Testis (tissue), 3 donors: Measurements from ENCODE around the gene PSMC5. TPM values are rescaled to one million over a fixed set of nuclear protein-coding genes. Genes with fewer than 3 reads are reported as not detected.
A peak's percentile ranks its signal among the peaks of the same experiment; 100 is the strongest.

ENCODE experiments used
- DNase-seq: peaks from one replicate; pipeline ENCODE4 v3.0.0-alpha.2; 2019
- H3K27ac ChIP-seq, 2 donors: fragments of 200-600 bp; sonication (generic); one replicate each; pipeline ENCODE4 v1.5.1; 2019
- H3K27me3 ChIP-seq: fragments of 200-600 bp; sonication (generic); one replicate; pipeline ENCODE4 v1.5.1; 2019
- H3K36me3 ChIP-seq: fragments of 200-600 bp; sonication (generic); one replicate; pipeline ENCODE4 v1.5.1; 2017; ENCODE audit warnings: low read depth; ENCODE audit errors: missing control alignments
- H3K4me1 ChIP-seq: fragments of 200-600 bp; sonication (generic); one replicate; pipeline ENCODE4 v1.5.1; 2019
- H3K4me3 ChIP-seq, 2 donors: fragments of 200-600 bp; sonication (generic); one replicate each; pipeline ENCODE4 v1.5.1; 2017 to 2019
- H3K9me3 ChIP-seq: fragments of 200-600 bp; sonication (generic); one replicate; pipeline ENCODE4 v1.5.1; 2017
- CTCF ChIP-seq, 3 experiments: fragments of 450-650 bp in 2 of 3; fragments of 200-600 bp in 1 of 3; sonication (generic) in 1 of 3; IDR thresholded peaks; one replicate each; pipeline ENCODE4 v1.5.1; 2016 to 2019; ENCODE audit warnings: antibody characterized with exemption in 3 of 3, mild to moderate bottlenecking in 2 of 3, moderate library complexity in 1 of 3
- POLR2A ChIP-seq: fragments of 450-650 bp; IDR thresholded peaks from one replicate; pipeline ENCODE4 v1.6.1; 2017; ENCODE audit warnings: antibody characterized with exemption, mild to moderate bottlenecking, moderate library complexity
- WGBS, 2 donors: methylation state at CpG; one replicate each; pipeline ENCODE4 v1.1.5; 2018; 5-methylcytosine and 5-hydroxymethylcytosine counted together
- intact Hi-C: fragments of 100-400 bp; cut with DNase I; formaldehyde crosslinking; loops from one replicate; pipeline ENCODE4 v1.15.1; 2023; ENCODE audit warnings: low total_unique reads
- polyA plus RNA-seq: library from polyadenylated mRNA; stranded (reverse); fragments of 350-450 nt; fragmentation: Illumina TruSeq; extraction: RNeasy Lipid Tissue Mini Kit (QIAGEN cat#74804); gene quantifications from one replicate; pipeline ENCODE4 v1.2.3, GENCODE V29; 2014; ENCODE audit warnings: low read depth, low replicate concordance; ENCODE audit not compliant: insufficient read depth
- total RNA-seq, 2 donors: library from RNA; depleted of rRNA; stranded (reverse); fragments of >200 nt; gene quantifications; one replicate each; pipeline ENCODE4 v1.2.3, GENCODE V29; 2016

The PSMC5 gene
- total and polyA plus RNA-seq, 3 donors from 2014 or later, result 121 to 269 (median 145) TPM

- H3K9me3 ChIP-seq, result no peaks in the 10 kb centered on the region
- intact Hi-C loops, result no loop called here
- peaks cover 43% of the 10 kb centered on the region for H3K4me1 ChIP-seq
- H3K4me3 ChIP-seq, result no peak overlapping the region
- WGBS, 2 donors, result 67 to 75% methylated on average over 3 to 5 of the region's 5 CpGs
- TF ChIP-seq POLR2A, result no peak
- no peak for TF ChIP-seq CTCF (IDR thresholded peaks at IDR 0.05)
- peak overlapping the region; percentile 69 to 97 for H3K27ac ChIP-seq
- DNase-seq, result no peak
- no peaks in the 10 kb centered on the region for H3K27me3 ChIP-seq
- no peaks in the 10 kb centered on the region for H3K36me3 ChIP-seq
Observed at GRCh38 chr17:63837962-63838600, 10.8 kb downstream of the PSMC5 start.

- Histone ChIP-seq H3K27me3 (no peaks in the 10 kb centered on the region), H3K9me3 (no peaks in the 10 kb centered on the region), H3K27ac (peak overlapping the region; percentile 69 to 97), H3K4me3 (no peak overlapping the region), H3K36me3 (no peaks in the 10 kb centered on the region), H3K4me1 (peaks cover 43% of the 10 kb centered on the region)
- no peak for TF ChIP-seq POLR2A
- no peak for TF ChIP-seq CTCF (IDR thresholded peaks at IDR 0.05)
- peak; percentile 92 for DNase-seq
- WGBS, 2 donors, result 27 to 38% methylated on average over 6 to 7 of the region's 7 CpGs
- intact Hi-C loops, result no loop called here
Observed at GRCh38 chr17:63838631-63839171, 11.5 kb downstream of the PSMC5 start.

GRCh38 chr17:63840591-63841349 lies 13.5 kb downstream of the PSMC5 start:
- Histone ChIP-seq H3K27me3 (no peaks in the 10 kb centered on the region), H3K4me1 (peaks cover 43% of the 10 kb centered on the region), H3K9me3 (no peaks in the 10 kb centered on the region), H3K27ac (peak overlapping the region; percentile 91 to 97), H3K36me3 (no peaks in the 10 kb centered on the region), H3K4me3 (peak overlapping the region; percentile 88 to 96)
- TF ChIP-seq POLR2A (no peak), CTCF (IDR thresholded peaks at IDR 0.05) (no peak)
- 32 to 35% methylated on average over 4 of the region's 4 CpGs for WGBS, 2 donors
- no peak for DNase-seq
- intact Hi-C loops, result no loop called here

GRCh38 chr17:63841350-63842172 lies 14.3 kb downstream of the PSMC5 start:
- peaks cover 43% of the 10 kb centered on the region for H3K4me1 ChIP-seq
- DNase-seq, result peak; percentile 64
- no peaks in the 10 kb centered on the region for H3K9me3 ChIP-seq
- no peaks in the 10 kb centered on the region for H3K27me3 ChIP-seq
- H3K36me3 ChIP-seq, result no peaks in the 10 kb centered on the region
- TF ChIP-seq CTCF (IDR thresholded peaks at IDR 0.05) (no peak), POLR2A (no peak)
- WGBS, 2 donors, result 1 to 2% methylated on average over 25 to 26 of the region's 26 CpGs
- H3K4me3 ChIP-seq, result peak overlapping the region; percentile 88 to 96
- H3K27ac ChIP-seq, result peak overlapping the region; percentile 91 to 97
- intact Hi-C loops, result no loop called here
